Heart left ventricle (tissue), 13 donors: ENCODE measurements around the gene PRRT2.
"Not testable (repeated sequence)": the region's sequence is repeated elsewhere in the genome, so short reads cannot be mapped to it uniquely, and the experiment has no call there.

Experiments used
- POLR2A ChIP-seq, 2 donors: fragments of 450-650 bp; IDR thresholded peaks; one replicate each; pipeline ENCODE4 v1.6.1; 2017; ENCODE audit warnings: antibody characterized with exemption in 2 of 2, mild to moderate bottlenecking in 2 of 2, moderate library complexity in 2 of 2
- TF ChIP-seq, protein P1 (sequence below), 12 donors: fragments of 200-600 bp; sonication (generic) in 4 of 12; IDR thresholded peaks; one replicate each; pipeline versions ENCODE4 v1.5.0 to v1.8.0; 2018 to 2022; ENCODE audit warnings: antibody characterized with exemption in 12 of 12, mild to moderate bottlenecking in 5 of 12
- donor health status: ischemic (EF 13 %, LVEDD 7.1; RV severe dilation, severe dysfunction).
- donor health status: DM: no; HTN: yes; CAD: no.
- donor health status: DM: no; HTN: no; CAD: no.
- donor health status: ischemic (EF 25% LVEDD 6.9; RV normal size, moderate dysfunction).
- donor health status: ischemic (EF 25% LVEDD 5.7; RV mildly dilated, moderate dysfunction).
- donor health status: ischemic (EF 35%, LVEDD 5.7; RV mildly dilated, moderate dysfunction).
- donor health status: nonischemic (EF 11% LVEDD 7.7; RV severe dilation, severe dysfunction).
- donor health status: DM: yes; HTN: yes; CAD: no.
- donor health status: PGD.
- donor health status: ischemic (EF 29% LVEDD 5.4; RV normal size, mild dysfunction).
- donor health status: nonischemic (EF 23%, LVEDD 6.1; RV moderate dilation, normal function).

DNA sequence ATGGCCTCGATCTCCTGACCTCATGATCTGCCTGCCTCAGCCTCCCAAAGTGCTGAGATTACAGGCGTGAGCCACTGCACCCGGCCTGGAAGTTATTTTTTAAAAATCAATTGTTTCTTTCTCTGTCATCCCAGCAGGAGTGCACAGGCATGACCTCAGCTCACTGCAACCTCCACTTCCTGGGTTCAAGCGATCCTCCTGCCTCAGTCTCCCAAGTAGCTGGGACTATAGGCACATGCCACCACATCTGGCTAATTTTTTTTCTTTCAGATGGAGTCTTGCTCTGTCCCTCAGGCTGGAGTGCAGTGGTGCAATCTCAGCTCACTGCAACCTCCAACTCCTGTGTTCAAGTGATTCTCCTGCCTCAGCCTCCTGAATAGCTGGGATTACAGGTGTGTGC, 24.8 kb upstream of the PRRT2 start:
- not testable (repeated sequence) for TF ChIP-seq POLR2A (IDR thresholded peaks at IDR 0.05)
- TF ChIP-seq, protein P1, sequence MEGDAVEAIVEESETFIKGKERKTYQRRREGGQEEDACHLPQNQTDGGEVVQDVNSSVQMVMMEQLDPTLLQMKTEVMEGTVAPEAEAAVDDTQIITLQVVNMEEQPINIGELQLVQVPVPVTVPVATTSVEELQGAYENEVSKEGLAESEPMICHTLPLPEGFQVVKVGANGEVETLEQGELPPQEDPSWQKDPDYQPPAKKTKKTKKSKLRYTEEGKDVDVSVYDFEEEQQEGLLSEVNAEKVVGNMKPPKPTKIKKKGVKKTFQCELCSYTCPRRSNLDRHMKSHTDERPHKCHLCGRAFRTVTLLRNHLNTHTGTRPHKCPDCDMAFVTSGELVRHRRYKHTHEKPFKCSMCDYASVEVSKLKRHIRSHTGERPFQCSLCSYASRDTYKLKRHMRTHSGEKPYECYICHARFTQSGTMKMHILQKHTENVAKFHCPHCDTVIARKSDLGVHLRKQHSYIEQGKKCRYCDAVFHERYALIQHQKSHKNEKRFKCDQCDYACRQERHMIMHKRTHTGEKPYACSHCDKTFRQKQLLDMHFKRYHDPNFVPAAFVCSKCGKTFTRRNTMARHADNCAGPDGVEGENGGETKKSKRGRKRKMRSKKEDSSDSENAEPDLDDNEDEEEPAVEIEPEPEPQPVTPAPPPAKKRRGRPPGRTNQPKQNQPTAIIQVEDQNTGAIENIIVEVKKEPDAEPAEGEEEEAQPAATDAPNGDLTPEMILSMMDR (IDR thresholded peaks at IDR 0.05) = not testable (repeated sequence)
